Kidney epithelial cell (primary cell): ENCODE data around the gene ZNF436. TPM values are rescaled to one million over a fixed set of nuclear protein-coding genes. Genes with fewer than 3 reads are reported as not detected.
A peak's percentile ranks its signal among the peaks of the same experiment; 100 is the strongest.

Source experiments
- DNase-seq: peaks from one replicate; pipeline ENCODE4 v3.0.0-alpha.2; 2010; ENCODE audit warnings: low read depth
- H3K27me3 ChIP-seq: 2 replicates; pipeline ENCODE4 v1.6.0; 2011; ENCODE audit warnings: low read length; ENCODE audit not compliant: control insufficient read depth, insufficient read depth
- H3K36me3 ChIP-seq: 2 replicates; pipeline ENCODE4 v1.5.1; 2011; ENCODE audit warnings: low read length; ENCODE audit not compliant: control insufficient read depth, insufficient read depth
- H3K4me3 ChIP-seq: 2 replicates; pipeline ENCODE4 v1.5.1; 2011; ENCODE audit warnings: low read depth, mild to moderate bottlenecking, control low read depth, low read length
- CTCF ChIP-seq: IDR thresholded peaks from 2 replicates; pipeline ENCODE4 v1.5.1; 2011; ENCODE audit warnings: mild to moderate bottlenecking, moderate library complexity, low read length, control low read depth, inconsistent platforms; ENCODE audit not compliant: insufficient read depth, poor library complexity, severe bottlenecking
- total RNA-seq: library from RNA; depleted of rRNA; stranded (reverse); fragments of >200 nt; gene quantifications from 2 replicates; pipeline ENCODE4 v1.2.3, GENCODE V29; 2015

Gene ZNF436
- total RNA-seq, 1 donor from 2014 or later: 11.7 TPM

- peaks cover 4% of the 10 kb centered on the region for H3K36me3 ChIP-seq
- no peaks in the 10 kb centered on the region for H3K27me3 ChIP-seq
- DNase-seq: no peak
- H3K4me3 ChIP-seq: peak overlapping the region; percentile 69
- no peak for TF ChIP-seq CTCF
Observed at GRCh38 chr1:23367451-23367790, 2.2 kb downstream of the ZNF436 start.

- peaks cover 9% of the 10 kb centered on the region for H3K36me3 ChIP-seq
- no peak for TF ChIP-seq CTCF
- H3K27me3 ChIP-seq: no peaks in the 10 kb centered on the region
- no peak overlapping the region for H3K4me3 ChIP-seq
- no peak for DNase-seq
Observed at GRCh38 chr1:23366598-23366997, 3.0 kb downstream of the ZNF436 start.

GRCh38 chr1:23366146-23366545 lies 3.5 kb downstream of the ZNF436 start:
- Histone ChIP-seq H3K4me3 (no peak overlapping the region), H3K27me3 (no peaks in the 10 kb centered on the region), H3K36me3 (peaks cover 9% of the 10 kb centered on the region)
- no peak for DNase-seq
- TF ChIP-seq CTCF: no peak

GRCh38 chr1:23362218-23362713 lies 7.4 kb downstream of the ZNF436 start:
- no peak for TF ChIP-seq CTCF
- H3K27me3 ChIP-seq: no peaks in the 10 kb centered on the region
- no peak overlapping the region for H3K4me3 ChIP-seq
- DNase-seq: no peak
- H3K36me3 ChIP-seq: peaks cover 9% of the 10 kb centered on the region

- H3K36me3 ChIP-seq: peaks cover 9% of the 10 kb centered on the region
Observed at GRCh38 chr1:23358310-23358875, 11.2 kb downstream of the ZNF436 start.

More at GRCh38 chr1:23358310-23358875, 11.2 kb downstream of the ZNF436 start:
- Histone ChIP-seq H3K4me3 (no peak overlapping the region), H3K27me3 (no peaks in the 10 kb centered on the region)
- no peak for DNase-seq
- no peak for TF ChIP-seq CTCF
